ENCODE data around the gene AQP3. TPM values are rescaled to one million over a fixed set of nuclear protein-coding genes. Genes with fewer than 3 reads are reported as not detected.

Gene AQP3
- polyA plus RNA-seq, 2 of the 4 experiments (the other 2 are of a cell fraction) = 6.2 to 18.8 TPM

- DNase-seq (ENCODE audit: low read depth in 1 of 2, low spot score in 1 of 2) = no peak
- Histone ChIP-seq H3K27ac (peak overlapping the region; percentile 72 to 87), H3K9me3 (no peaks in the 10 kb centered on the region), H3K4me3 (no peak overlapping the region), H3K4me1 (peaks cover 41% of the 10 kb centered on the region), H3K4me2 (peak overlapping the region; percentile 75)
- ChIA-PET CTCF (interaction anchor here (0.5 to 12.6 kb wide), 27 partner anchors 8 to 306 kb away, joined by 3 to 177 read pairs (median 5); partner anchors contain the start of genes AQP3, AQP7, BAG1 and CHMP5), POLR2A (interaction anchor here (1.0 to 1.3 kb wide), 2 partner anchors 10 to 59 kb away, joined by 3 to 5 read pairs; partner anchors contain the start of gene NOL6)
- WGBS (ENCODE audit: missing lambda C conversion rate) = 30% methylated on average over 5 of the region's 13 CpGs
- peak; percentile 0 to 2; a peak in 2 of 6 replicates for ATAC-seq
- FAIRE-seq = no peak
- TF ChIP-seq RARB (CRISPR knock-in tag; IDR thresholded peaks at IDR 0.05) (no peak), BHLHE40 (IDR thresholded peaks at IDR 0.05; ENCODE audit: low read depth, low read length) (no peak), GATA3 (IDR thresholded peaks at IDR 0.05; ENCODE audit: borderline replicate concordance) (no peak)
Observed at GRCh38 chr9:33414889-33415500, 32.4 kb downstream of the AQP3 start.

DNA sequence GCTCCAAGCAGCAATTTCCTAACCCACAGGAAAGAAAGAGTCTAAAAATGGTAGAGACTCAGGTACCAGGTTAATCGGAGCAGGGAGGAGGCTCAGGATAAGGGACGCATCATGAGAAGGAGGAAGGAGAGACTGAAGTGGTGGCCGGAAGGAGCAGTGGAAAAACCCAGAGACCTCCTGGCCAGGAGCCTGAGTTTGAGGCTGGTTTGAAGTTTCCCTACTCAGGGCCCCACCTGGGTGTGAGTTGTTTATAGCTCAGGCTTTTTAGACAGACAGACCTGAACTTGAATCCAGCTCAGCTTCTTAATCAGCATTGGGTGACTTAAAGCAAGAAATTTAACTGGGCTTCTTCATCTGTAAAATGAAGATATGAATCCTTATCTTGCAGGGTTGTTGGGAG is 33.1 kb downstream of the AQP3 start:
- ChIA-PET POLR2A (no interaction called here), CTCF (interaction anchor here (0.7 to 12.6 kb wide), 14 partner anchors 13 to 307 kb away, joined by 3 to 177 read pairs (median 26); partner anchors contain the start of genes AQP3, AQP7 and NOL6)
- peaks cover 40% of the 10 kb centered on the region for H3K4me1 ChIP-seq

DNA sequence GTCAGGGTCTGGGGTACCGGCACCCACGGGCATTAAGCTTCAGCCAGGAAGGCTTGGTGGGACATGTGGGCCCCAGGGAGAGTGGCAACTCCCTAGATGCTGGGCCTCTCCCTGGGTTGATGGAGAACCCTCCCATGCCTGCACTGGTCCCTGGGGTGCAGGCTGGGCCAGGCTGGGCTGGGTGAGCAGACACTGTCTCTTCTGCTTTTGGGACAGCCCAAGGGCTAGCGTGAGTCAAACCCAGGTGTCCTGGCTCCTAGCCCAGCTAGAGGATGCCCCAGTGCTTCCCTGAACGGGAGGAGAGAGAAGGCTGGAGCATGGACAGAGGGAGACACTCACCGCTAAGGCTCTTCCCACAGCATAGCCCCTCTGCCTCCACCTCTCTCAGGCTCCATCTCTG is 39.3 kb downstream of the AQP3 start:
- ChIA-PET POLR2A (no interaction called here), CTCF (interaction anchor here (1.3 to 12.6 kb wide), 6 partner anchors 34 to 71 kb away, joined by 3 to 177 read pairs (median 4); partner anchors contain the start of gene NOL6)
- 54% methylated on average over 5 of the region's 5 CpGs for WGBS (ENCODE audit: missing lambda C conversion rate)
- no peaks in the 10 kb centered on the region for H3K9me3 ChIP-seq
- no peak overlapping the region for H3K4me3 ChIP-seq
- 0 out of 3 replicates have a peak overlapping the region, but pooled peaks have one; percentile 10 for H3K4me2 ChIP-seq
- H3K4me1 ChIP-seq = peaks cover 28% of the 10 kb centered on the region
- H3K27ac ChIP-seq = peak overlapping the region in 1 of 2 experiments; percentile 61; a peak in 3 of 6 replicates
- DNase-seq (ENCODE audit: low read depth in 1 of 2, low spot score in 1 of 2) = no peak
- FAIRE-seq = no peak
- TF ChIP-seq RFX5 (IDR thresholded peaks at IDR 0.05) (no peak), HDAC2 (IDR thresholded peaks at IDR 0.05) (no peak), SMC3 (IDR thresholded peaks at IDR 0.05) (no peak), HES2 (IDR thresholded peaks at IDR 0.05) (no peak), FOSB (CRISPR knock-in tag; IDR thresholded peaks at IDR 0.05) (no peak), TFCP2L1 (CRISPR knock-in tag; IDR thresholded peaks at IDR 0.05) (no peak), PBX3 (IDR thresholded peaks at IDR 0.05) (no peak), FOXS1 (CRISPR knock-in tag; IDR thresholded peaks at IDR 0.05) (no peak)
- TF ChIP-seq, protein P1, sequence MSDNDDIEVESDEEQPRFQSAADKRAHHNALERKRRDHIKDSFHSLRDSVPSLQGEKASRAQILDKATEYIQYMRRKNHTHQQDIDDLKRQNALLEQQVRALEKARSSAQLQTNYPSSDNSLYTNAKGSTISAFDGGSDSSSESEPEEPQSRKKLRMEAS (IDR thresholded peaks at IDR 0.05) = no peak
- TF ChIP-seq, protein P2, sequence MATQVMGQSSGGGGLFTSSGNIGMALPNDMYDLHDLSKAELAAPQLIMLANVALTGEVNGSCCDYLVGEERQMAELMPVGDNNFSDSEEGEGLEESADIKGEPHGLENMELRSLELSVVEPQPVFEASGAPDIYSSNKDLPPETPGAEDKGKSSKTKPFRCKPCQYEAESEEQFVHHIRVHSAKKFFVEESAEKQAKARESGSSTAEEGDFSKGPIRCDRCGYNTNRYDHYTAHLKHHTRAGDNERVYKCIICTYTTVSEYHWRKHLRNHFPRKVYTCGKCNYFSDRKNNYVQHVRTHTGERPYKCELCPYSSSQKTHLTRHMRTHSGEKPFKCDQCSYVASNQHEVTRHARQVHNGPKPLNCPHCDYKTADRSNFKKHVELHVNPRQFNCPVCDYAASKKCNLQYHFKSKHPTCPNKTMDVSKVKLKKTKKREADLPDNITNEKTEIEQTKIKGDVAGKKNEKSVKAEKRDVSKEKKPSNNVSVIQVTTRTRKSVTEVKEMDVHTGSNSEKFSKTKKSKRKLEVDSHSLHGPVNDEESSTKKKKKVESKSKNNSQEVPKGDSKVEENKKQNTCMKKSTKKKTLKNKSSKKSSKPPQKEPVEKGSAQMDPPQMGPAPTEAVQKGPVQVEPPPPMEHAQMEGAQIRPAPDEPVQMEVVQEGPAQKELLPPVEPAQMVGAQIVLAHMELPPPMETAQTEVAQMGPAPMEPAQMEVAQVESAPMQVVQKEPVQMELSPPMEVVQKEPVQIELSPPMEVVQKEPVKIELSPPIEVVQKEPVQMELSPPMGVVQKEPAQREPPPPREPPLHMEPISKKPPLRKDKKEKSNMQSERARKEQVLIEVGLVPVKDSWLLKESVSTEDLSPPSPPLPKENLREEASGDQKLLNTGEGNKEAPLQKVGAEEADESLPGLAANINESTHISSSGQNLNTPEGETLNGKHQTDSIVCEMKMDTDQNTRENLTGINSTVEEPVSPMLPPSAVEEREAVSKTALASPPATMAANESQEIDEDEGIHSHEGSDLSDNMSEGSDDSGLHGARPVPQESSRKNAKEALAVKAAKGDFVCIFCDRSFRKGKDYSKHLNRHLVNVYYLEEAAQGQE (IDR thresholded peaks at IDR 0.05) = no peak
- ATAC-seq = peak; percentile 58 to 60; a peak in 5 of 6 replicates

More for the DNA sequence above, 33.1 kb downstream of the AQP3 start:
- H3K4me2 ChIP-seq = peak overlapping the region; percentile 75
- no peak for ATAC-seq
- no peak for DNase-seq (ENCODE audit: low read depth in 1 of 2, low spot score in 1 of 2)
- H3K4me3 ChIP-seq = no peak overlapping the region
- peak overlapping the region; percentile 72 to 87 for H3K27ac ChIP-seq
- TF ChIP-seq CBX8 (IDR thresholded peaks at IDR 0.05) = no peak
- no peak for TF ChIP-seq EP300 (IDR thresholded peaks at IDR 0.05)
- no peak for TF ChIP-seq ESRRA (IDR thresholded peaks at IDR 0.05; ENCODE audit: borderline replicate concordance, low read length)
- TF ChIP-seq ZFP36 (IDR thresholded peaks at IDR 0.05; ENCODE audit: borderline replicate concordance, partially characterized antibody) = no peak
- TF ChIP-seq GATA3 (IDR thresholded peaks at IDR 0.05; ENCODE audit: borderline replicate concordance) = no peak
- TF ChIP-seq RARB (CRISPR knock-in tag; IDR thresholded peaks at IDR 0.05) = no peak
- no peaks in the 10 kb centered on the region for H3K9me3 ChIP-seq
- no peak for FAIRE-seq
- WGBS (ENCODE audit: missing lambda C conversion rate) = 62% methylated on average over 3 of the region's 3 CpGs

Measured in A549 (cell line).